Astrocyte (in vitro differentiated cells and primary cell): ENCODE measurements around the gene MS4A1. TPM values are rescaled to one million over a fixed set of nuclear protein-coding genes. Genes with fewer than 3 reads are reported as not detected.

Experiments
- DNase-seq: peaks from one replicate; pipeline ENCODE4 v3.0.0-alpha.2; 2010; ENCODE audit warnings: low read depth
- FAIRE-seq: peaks from 2 replicates; lab custom pipeline; 2011; peaks lifted over from hg19 to GRCh38; lab: Jason Lieb, UNC
- H2AFZ ChIP-seq: 2 replicates; pipeline ENCODE4 v1.6.0; 2012; ENCODE audit warnings: low read depth, low read length, inconsistent platforms
- H3K27ac ChIP-seq: 2 replicates; pipeline ENCODE4 v1.5.1; 2011; ENCODE audit warnings: low read depth, low read length, inconsistent platforms
- H3K27me3 ChIP-seq: 2 replicates; pipeline ENCODE4 v1.6.0; 2011; ENCODE audit warnings: low read length, inconsistent platforms; ENCODE audit not compliant: insufficient read depth
- H3K36me3 ChIP-seq: 2 replicates; pipeline ENCODE4 v1.5.1; 2011; ENCODE audit warnings: low read length, inconsistent platforms; ENCODE audit not compliant: insufficient read depth
- H3K4me1 ChIP-seq: 2 replicates; pipeline ENCODE4 v1.5.1; 2011; ENCODE audit warnings: low read length, inconsistent platforms; ENCODE audit not compliant: insufficient read depth
- H3K4me2 ChIP-seq: 2 replicates; pipeline ENCODE4 v1.6.0; 2012; ENCODE audit warnings: low read length, inconsistent platforms
- H3K4me3 ChIP-seq: 2 replicates; pipeline ENCODE4 v1.5.1; 2011; ENCODE audit warnings: low read depth, mild to moderate bottlenecking, low read length, inconsistent platforms; ENCODE audit not compliant: insufficient read depth
- H3K79me2 ChIP-seq: 2 replicates; pipeline ENCODE4 v1.6.0; 2012; ENCODE audit warnings: mild to moderate bottlenecking, low read length, inconsistent platforms; ENCODE audit not compliant: insufficient read depth
- H3K9ac ChIP-seq: 2 replicates; pipeline ENCODE4 v1.6.0; 2012; ENCODE audit warnings: mild to moderate bottlenecking, low read length, inconsistent platforms
- H3K9me3 ChIP-seq: 2 replicates; pipeline ENCODE4 v1.5.1; 2012; ENCODE audit warnings: low read depth, mild to moderate bottlenecking, low read length, inconsistent platforms; ENCODE audit not compliant: insufficient read depth
- H4K20me1 ChIP-seq: 2 replicates; pipeline ENCODE4 v1.6.0; 2012; ENCODE audit warnings: low read length, inconsistent platforms; ENCODE audit not compliant: insufficient read depth
- H3K27ac Mint-ChIP-seq: one replicate; pipeline ENCODE4 v1.8.0; 2021; ENCODE audit warnings: mild to moderate bottlenecking, mixed read lengths; ENCODE audit not compliant: unreplicated experiment
- H3K27me3 Mint-ChIP-seq: one replicate; pipeline ENCODE4 v1.8.0; 2021; ENCODE audit warnings: low read depth, mixed read lengths; ENCODE audit not compliant: unreplicated experiment
- H3K36me3 Mint-ChIP-seq: one replicate; pipeline ENCODE4 v1.8.0; 2021; ENCODE audit warnings: low read depth, mixed read lengths; ENCODE audit not compliant: unreplicated experiment
- H3K4me1 Mint-ChIP-seq: one replicate; pipeline ENCODE4 v1.8.0; 2021; ENCODE audit warnings: low read depth, mixed read lengths; ENCODE audit not compliant: unreplicated experiment
- H3K4me3 Mint-ChIP-seq: one replicate; pipeline ENCODE4 v1.8.0; 2021; ENCODE audit warnings: mild to moderate bottlenecking, moderate library complexity, mixed read lengths; ENCODE audit not compliant: unreplicated experiment
- H3K9me3 Mint-ChIP-seq: one replicate; pipeline ENCODE4 v1.8.0; 2021; ENCODE audit warnings: mild to moderate bottlenecking, mixed read lengths; ENCODE audit not compliant: unreplicated experiment
- CTCF ChIP-seq: IDR thresholded peaks from 2 replicates; pipeline ENCODE4 v1.5.1; 2011; ENCODE audit warnings: low read depth, mild to moderate bottlenecking, inconsistent platforms, low read length, moderate library complexity; ENCODE audit not compliant: insufficient read depth
- EZH2 ChIP-seq: IDR thresholded peaks from 2 replicates; pipeline ENCODE4 v1.6.1; 2012; ENCODE audit warnings: mild to moderate bottlenecking, low read length, inconsistent platforms; ENCODE audit not compliant: insufficient read depth
- total RNA-seq: library from RNA; stranded (reverse); gene quantifications from 2 replicates; pipeline ENCODE4 v1.2.1, GENCODE V29; 2021

Gene MS4A1
- total RNA-seq, 1 donor from 2014 or later = not detected

GRCh38 chr11:60428517-60428916, 27.1 kb upstream of the MS4A1 start:
- Histone ChIP-seq H3K36me3 (no peaks in the 10 kb centered on the region), H3K4me3 (no peak overlapping the region), H3K4me2 (no peak overlapping the region), H3K4me1 (no peaks in the 10 kb centered on the region), H3K9ac (no peak overlapping the region), H4K20me1 (no peaks in the 10 kb centered on the region), H2AFZ (no peak overlapping the region), H3K27ac (no peak overlapping the region), H3K9me3 (peaks cover 3% of the 10 kb centered on the region), H3K79me2 (no peaks in the 10 kb centered on the region), H3K27me3 (no peaks in the 10 kb centered on the region)
- FAIRE-seq = no peak
- no peak for DNase-seq
- TF ChIP-seq EZH2 = no peak
- H3K27ac Mint-ChIP-seq = no peak overlapping the region
- no peaks in the 10 kb centered on the region for H3K36me3 Mint-ChIP-seq
- H3K27me3 Mint-ChIP-seq = no peaks in the 10 kb centered on the region
- H3K9me3 Mint-ChIP-seq = no peaks in the 10 kb centered on the region
- H3K4me1 Mint-ChIP-seq = peaks cover 6% of the 10 kb centered on the region
- H3K4me3 Mint-ChIP-seq = no peak overlapping the region

GRCh38 chr11:60429272-60429671, 26.4 kb upstream of the MS4A1 start, which contains the start of gene MS4A5:
TSS of gene MS4A5 (plus strand) at chr11:60429572. CDS start at chr11:60429675, 103 bp downstream.
- no peak for TF ChIP-seq CTCF
- no peak for TF ChIP-seq EZH2
- Histone ChIP-seq H3K4me2 (no peak within 1 kb of the TSS), H3K27me3 (no peaks in the 10 kb centered on the region), H2AFZ (no peak within 1 kb of the TSS), H3K4me1 (no peaks in the 10 kb centered on the region), H4K20me1 (no peaks in the 10 kb centered on the region), H3K4me3 (no peak within 1 kb of the TSS), H3K9me3 (peaks cover 4% of the 10 kb centered on the region), H3K79me2 (no peaks in the 10 kb centered on the region), H3K9ac (no peak within 1 kb of the TSS), H3K27ac (no peak within 1 kb of the TSS), H3K36me3 (no peaks in the 10 kb centered on the region)
- Mint-ChIP-seq H3K9me3 (no peaks in the 10 kb centered on the region), H3K4me3 (no peak within 1 kb of the TSS), H3K4me1 (peaks cover 6% of the 10 kb centered on the region), H3K27me3 (no peaks in the 10 kb centered on the region), H3K27ac (no peak within 1 kb of the TSS), H3K36me3 (no peaks in the 10 kb centered on the region)
- DNase-seq = no peak
- no peak for FAIRE-seq

GRCh38 chr11:60431251-60431650, 24.4 kb upstream of the MS4A1 start:
- Histone ChIP-seq H3K4me3 (no peak overlapping the region), H4K20me1 (no peaks in the 10 kb centered on the region), H3K27me3 (no peaks in the 10 kb centered on the region), H3K4me1 (no peaks in the 10 kb centered on the region), H3K79me2 (no peaks in the 10 kb centered on the region), H3K36me3 (no peaks in the 10 kb centered on the region), H3K9ac (no peak overlapping the region), H3K27ac (no peak overlapping the region), H3K4me2 (no peak overlapping the region), H3K9me3 (peaks cover 4% of the 10 kb centered on the region), H2AFZ (no peak overlapping the region)
- no peak for TF ChIP-seq CTCF
- TF ChIP-seq EZH2 = no peak
- no peaks in the 10 kb centered on the region for H3K9me3 Mint-ChIP-seq
- H3K36me3 Mint-ChIP-seq = no peaks in the 10 kb centered on the region
- H3K27me3 Mint-ChIP-seq = no peaks in the 10 kb centered on the region
- no peak for DNase-seq
- no peak overlapping the region for H3K27ac Mint-ChIP-seq
- H3K4me3 Mint-ChIP-seq = no peak overlapping the region
- peaks cover 6% of the 10 kb centered on the region for H3K4me1 Mint-ChIP-seq
- no peak for FAIRE-seq
